NCI-H187 treated with DMSO at 0.1 percent for 48 hours (cell line): ENCODE measurements around the gene CC2D1B.

Source experiments
- DNase-seq: peaks from one replicate; lab custom pipeline; 2025; lab: John Stamatoyannopoulos, UW

Gene CC2D1B

GRCh38 chr1:52305417-52306226 lies 60.4 kb downstream of the CC2D1B start:
- DNase-seq: no peak
